CD4-positive, alpha-beta T cell treated with Interleukin-1 beta for 1 hour (primary cell): ENCODE data around the gene TSPAN14.
"Not testable (repeated sequence)": the region's sequence is repeated elsewhere in the genome, so short reads cannot be mapped to it uniquely, and the experiment has no call there.

Experiments
- DNase-seq, 2 donors: peaks; one replicate each; pipeline ENCODE4 v3.0.0-alpha.2; 2020 to 2022

TSPAN14 gene

DNA sequence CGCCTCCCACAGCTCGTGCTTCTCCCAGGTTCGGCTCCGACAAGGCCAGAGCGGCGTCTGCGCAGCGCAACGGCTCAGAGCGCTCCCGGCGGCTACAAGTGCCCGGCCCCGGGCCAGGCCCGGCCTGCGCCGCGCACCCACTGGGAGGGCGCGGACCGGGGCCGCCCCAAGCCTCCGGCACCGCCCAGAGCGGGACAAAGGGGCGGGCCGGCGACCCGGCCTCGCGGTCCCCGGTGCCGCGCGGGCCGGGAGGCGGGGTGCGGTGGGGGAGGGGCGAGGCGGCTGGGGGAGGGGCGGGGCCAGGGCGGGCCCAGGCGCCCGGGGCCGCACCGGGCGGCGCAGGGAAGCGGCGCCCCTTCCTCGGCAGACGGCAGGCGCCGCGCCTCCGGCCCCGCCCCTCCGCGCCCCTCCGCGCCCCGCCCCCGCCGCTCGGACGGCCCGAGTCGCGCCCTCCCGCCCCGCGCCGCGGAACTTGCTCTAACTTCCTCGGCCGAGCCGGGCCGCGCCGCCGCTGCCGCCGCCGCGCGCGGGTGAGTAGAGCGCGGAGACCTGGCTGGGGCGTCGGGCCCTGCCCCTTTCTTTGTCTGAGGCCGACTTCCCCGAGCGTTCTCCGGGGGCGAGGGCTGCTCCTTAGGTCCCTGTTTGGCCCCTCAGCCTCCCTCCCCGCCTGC, at the start of gene TSPAN14:
TSPAN14 (plus strand) TSS at position 469 of the 671 bp plus-strand sequence. CDS start 34,924 bp downstream, outside the sequence.
- peak; percentile 84 to 86 for DNase-seq

- DNase-seq: no peak
Measured at GRCh38 chr10:80405035-80405434, 49.1 kb upstream of the TSPAN14 start.

GRCh38 chr10:80405626-80406025, 48.5 kb upstream of the TSPAN14 start:
- no peak for DNase-seq

DNA sequence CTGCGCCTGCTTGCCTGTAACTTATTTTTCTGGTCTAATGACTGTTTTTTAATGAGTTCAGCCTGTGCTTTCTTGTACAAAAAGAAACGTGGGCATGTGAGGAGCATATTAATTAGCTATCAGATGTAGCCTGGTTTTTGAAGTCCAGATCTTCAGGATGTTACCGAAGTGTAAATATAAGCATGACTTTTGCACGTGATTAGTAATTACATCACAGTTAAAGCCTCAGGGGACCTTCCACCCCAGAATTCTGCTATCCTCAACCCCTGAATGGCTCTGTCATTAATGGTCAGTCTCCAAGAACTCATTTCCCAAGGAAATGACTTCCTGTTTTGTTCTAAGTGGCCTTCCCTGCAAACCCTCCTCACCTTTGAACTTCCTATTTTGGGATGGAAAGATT, 47.9 kb upstream of the TSPAN14 start:
- no peak for DNase-seq

DNA sequence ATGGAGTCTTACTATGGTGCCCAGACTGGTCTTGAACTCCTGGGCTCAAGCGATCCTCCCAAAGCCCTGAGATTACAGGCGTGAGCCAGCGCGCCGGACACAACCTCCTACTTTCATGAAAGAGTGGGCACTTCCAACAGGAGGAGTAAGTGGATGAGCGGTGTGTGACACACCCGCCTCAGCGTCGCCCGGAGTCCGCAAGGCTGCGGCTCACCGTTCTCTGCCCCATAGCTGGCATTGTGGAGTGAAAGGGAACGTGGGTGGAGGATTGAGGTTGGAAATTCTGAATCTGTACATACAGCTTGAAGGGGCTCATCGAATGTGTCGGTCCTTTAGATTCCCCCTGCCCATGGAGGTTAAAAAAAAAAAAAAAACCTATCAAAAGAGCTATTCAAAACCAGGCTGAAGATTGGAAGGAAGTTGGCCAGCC, 46.3 kb upstream of the TSPAN14 start:
- no peak for DNase-seq

- DNase-seq: peak; percentile 77 to 80
Measured at GRCh38 chr10:80408242-80409101, 45.6 kb upstream of the TSPAN14 start, which contains the start of gene PRXL2A. TSS of gene PRXL2A (plus strand) at chr10:80408551. CDS start at chr10:80420468, 11,917 bp downstream.

- DNase-seq: no peak
Measured at GRCh38 chr10:80409121-80409520, 45.0 kb upstream of the TSPAN14 start.

- no peak for DNase-seq
Measured at GRCh38 chr10:80410122-80410521, 44.0 kb upstream of the TSPAN14 start.

DNA sequence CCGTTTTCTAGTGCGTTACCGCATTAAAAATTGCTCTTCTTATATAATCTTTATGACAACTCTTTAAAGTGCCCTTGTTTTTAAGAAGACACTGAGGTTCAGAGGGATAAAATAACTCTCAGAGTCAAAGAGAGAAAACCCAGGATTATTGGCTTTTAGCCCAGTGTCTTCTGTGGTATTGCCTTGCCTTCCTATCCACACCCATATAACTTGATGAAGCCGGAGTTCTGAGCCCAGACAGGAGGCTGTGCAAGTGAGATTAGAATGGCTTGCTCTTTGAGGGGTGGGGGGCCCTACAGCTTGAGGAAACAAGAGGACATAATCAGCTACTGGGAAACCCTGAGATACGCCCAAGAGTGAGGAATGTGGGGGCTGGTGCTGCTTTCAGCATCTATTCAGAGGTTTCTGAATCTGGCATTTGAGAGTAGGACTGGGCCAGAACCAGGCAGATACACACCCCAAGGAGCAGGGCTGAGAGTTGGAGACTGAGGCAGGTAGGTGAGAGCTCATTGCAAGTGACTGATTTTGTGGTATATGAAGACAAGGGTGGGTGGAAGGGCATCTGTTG, 43.4 kb upstream of the TSPAN14 start:
- no peak for DNase-seq

DNA sequence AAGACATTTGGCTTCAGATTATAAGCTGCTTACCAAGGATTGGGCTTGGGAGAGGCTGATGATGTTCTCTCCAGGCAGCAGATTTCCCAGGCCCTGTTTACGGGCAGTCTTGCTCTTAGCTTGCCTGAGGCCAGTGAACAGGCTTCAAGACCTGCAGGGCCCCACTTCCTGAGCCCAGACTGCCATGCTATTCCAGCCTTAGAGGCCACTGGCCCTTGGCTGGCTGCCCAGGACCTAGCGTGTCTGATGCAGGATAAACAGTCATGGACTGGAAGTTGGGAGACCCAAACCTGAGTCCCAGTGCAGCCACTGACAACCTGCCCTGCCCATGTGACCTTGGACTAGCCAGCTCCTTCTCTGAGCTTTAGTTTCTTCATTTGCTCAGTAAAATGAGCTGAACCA, 42.8 kb upstream of the TSPAN14 start:
- no peak for DNase-seq

- no peak for DNase-seq
Measured at GRCh38 chr10:80411681-80412220, 42.4 kb upstream of the TSPAN14 start.

DNA sequence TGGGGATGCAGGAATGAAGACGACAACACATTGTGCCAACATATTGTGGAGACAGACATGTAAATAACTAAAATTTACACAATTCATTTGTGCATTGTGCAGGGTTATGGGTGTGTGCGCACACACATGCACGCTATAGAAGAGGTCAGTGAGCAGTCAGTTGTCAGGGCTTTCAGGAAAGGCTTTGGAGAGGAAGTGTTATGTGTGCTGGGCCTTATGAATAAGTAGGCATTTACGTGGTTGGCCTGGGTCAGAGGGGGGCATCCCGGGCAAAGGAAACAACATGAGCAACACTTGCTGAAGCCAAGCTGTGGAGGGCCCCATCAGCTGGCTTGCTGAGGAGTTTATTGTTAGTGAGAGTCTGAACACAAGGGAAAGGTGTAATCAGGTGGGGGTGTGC, 41.6 kb upstream of the TSPAN14 start:
- no peak for DNase-seq

DNA sequence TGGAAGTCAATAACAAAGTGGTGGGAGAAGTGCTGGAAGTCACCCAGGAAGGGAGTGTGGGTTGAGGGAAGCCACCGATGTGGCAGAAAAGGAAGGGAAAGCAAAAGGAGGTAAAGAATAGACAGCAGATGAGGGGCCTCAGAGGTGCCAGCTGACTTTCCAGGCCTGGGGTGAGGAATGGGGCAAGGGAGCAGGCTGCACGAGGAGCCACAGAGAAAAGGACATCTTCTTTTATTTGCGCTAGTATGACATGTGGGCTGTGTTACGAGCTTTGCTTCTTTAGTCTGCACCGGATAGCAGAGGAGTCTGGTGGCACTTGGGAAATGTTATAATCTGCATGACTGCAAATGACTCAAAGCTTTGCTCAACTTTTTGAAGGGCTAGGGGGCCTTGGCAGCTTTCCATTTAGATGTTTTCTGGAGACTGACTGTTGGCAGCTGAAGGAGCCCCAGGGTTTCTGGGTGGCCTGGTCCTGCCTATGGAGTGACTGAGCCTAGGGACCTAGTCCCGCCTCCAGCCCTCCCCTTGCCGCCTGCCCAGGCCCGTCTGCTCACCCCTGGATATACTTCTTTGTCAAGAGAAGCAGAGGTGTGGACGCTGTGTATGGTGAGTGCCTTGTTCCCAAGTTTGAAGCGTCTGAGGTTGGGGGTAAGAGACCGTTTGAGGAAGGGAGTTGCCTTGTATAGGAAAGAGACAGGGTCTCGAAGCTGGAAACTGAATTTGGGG, 40.7 kb upstream of the TSPAN14 start:
- DNase-seq: no peak

DNA sequence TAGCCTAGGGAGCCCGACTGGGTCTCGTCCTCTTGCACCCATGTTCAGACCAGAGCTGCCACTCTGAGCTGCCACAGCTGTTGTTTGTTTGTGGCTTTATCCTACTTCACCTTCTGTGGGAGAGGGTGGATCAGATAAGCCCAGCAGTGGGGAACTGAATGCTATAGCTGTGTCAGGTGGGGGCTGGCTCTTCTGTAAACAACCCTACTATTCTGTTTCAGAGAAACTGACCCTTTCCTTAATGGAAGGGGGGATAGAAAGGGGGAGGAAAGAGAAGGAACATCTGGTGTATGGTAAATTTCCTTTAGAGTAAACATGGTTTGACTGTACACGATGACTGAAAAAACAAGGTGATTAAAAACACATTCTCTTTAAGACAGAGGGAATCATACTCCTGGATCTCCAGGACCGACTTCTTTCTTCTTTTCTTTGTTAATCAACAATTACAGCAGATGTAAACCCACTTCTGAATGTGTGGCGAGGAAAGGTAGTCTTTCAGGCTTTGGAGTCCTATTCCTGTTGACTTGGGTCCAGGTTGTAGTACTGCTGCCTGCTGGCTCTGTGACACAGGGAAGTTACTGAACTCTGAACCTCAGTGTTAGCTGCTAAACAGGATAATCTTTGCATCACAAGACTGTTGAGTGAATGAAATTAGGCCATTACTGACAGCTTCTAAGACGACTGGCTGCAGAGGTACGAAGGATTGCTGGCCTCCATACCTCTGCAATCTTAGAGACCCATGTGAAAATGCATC, 39.8 kb upstream of the TSPAN14 start:
- DNase-seq: no peak

DNA sequence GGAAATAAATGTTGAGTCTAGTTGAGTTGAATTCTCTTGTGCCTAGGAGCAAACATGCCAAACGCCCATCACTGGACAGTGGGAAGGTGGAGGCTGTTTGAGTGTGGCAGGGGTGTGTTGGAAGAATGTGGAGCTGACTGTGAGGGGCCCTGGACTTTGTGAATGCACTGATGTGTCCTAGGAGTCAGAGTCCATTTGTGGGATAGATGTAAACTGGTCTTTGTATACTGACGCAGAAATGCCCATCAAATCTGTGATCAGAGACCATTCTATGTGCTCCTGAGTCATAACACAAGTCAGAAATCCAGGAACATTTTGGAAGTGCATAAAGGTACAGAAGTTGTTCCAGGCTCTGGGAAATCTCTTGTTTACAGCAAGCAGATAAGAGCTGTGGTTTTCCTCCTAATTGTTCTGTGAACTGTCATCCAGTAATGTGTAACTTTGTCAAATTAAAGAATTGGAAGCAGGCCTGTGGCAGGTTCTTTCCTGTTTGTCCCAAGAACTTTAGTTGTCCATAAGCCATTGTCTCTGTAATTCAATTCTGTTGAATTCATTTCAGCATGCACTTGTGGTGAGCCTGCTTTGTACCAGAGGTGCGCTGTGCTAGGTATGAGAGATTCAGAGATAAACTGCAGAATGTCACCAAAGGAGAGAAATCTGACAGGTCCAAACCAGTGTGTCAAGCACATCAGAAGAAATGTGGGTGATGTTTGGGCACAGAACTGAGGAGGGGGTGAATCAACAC, 38.2 kb upstream of the TSPAN14 start:
- DNase-seq: no peak

- DNase-seq: no peak
Measured at GRCh38 chr10:80416479-80417098, 37.5 kb upstream of the TSPAN14 start.

- DNase-seq: not testable (repeated sequence)
Measured at GRCh38 chr10:80417256-80417655, 36.9 kb upstream of the TSPAN14 start.

- DNase-seq: no peak
Measured at GRCh38 chr10:80421050-80421706, 32.9 kb upstream of the TSPAN14 start.

- no peak for DNase-seq
Measured at GRCh38 chr10:80421707-80422536, 32.2 kb upstream of the TSPAN14 start.
